ENCODE measurements around the gene CCDC88B.

DNA sequence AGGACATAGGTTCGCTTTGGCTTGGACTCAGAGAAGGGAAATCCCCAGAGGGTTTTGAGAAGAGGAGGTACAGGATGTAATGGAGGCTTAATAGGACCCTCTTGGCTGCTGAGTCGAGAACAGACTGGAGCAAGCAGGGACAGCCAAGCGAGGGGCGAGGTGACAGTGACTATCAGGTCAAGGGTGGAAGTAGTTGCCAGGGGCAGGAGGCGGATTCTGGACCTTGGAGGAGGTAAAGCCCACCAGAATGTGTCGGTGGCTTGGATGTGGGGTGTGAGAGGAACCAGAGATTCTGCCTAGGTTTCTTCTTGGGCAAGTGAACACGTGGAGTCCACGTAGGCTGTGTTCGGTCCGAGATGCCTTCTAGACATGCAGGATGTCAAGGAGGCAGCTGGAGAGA is 27.1 kb upstream of the CCDC88B start:
- TF ChIP-seq, protein P1, sequence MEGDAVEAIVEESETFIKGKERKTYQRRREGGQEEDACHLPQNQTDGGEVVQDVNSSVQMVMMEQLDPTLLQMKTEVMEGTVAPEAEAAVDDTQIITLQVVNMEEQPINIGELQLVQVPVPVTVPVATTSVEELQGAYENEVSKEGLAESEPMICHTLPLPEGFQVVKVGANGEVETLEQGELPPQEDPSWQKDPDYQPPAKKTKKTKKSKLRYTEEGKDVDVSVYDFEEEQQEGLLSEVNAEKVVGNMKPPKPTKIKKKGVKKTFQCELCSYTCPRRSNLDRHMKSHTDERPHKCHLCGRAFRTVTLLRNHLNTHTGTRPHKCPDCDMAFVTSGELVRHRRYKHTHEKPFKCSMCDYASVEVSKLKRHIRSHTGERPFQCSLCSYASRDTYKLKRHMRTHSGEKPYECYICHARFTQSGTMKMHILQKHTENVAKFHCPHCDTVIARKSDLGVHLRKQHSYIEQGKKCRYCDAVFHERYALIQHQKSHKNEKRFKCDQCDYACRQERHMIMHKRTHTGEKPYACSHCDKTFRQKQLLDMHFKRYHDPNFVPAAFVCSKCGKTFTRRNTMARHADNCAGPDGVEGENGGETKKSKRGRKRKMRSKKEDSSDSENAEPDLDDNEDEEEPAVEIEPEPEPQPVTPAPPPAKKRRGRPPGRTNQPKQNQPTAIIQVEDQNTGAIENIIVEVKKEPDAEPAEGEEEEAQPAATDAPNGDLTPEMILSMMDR (IDR thresholded peaks at IDR 0.05; ENCODE audit: poor library complexity), result no peak
- no peak for TF ChIP-seq EZH2 (IDR thresholded peaks at IDR 0.05; ENCODE audit: borderline replicate concordance)
